GM19025 (cell line): ENCODE results near the gene GGA1.

Source experiments
- ATAC-seq: cut with Tn5 transposase; IDR thresholded peaks from one replicate; pipeline ENCODE4 v1.9.1; 2021; ENCODE audit warnings: mild to moderate bottlenecking, low read depth, moderate library complexity; ENCODE audit not compliant: unreplicated experiment

The GGA1 gene

GRCh38 chr22:37664249-37665101 lies 55.8 kb downstream of the GGA1 start:
- no peak for ATAC-seq

DNA sequence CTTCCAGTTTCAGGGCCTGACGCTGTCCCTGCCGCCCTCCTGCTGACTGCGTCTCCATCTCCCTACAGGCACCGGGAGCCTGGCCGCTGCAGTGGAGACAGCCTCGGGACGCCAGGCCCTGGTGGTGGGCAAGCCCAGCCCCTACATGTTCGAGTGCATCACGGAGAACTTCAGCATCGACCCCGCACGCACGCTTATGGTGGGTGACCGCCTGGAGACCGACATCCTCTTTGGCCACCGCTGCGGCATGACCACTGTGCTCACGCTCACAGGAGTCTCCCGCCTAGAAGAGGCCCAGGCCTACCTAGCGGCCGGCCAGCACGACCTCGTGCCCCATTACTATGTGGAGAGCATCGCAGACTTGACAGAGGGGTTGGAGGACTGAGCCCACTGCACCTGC lies 56.9 kb downstream of the GGA1 start:
- no peak for ATAC-seq

DNA sequence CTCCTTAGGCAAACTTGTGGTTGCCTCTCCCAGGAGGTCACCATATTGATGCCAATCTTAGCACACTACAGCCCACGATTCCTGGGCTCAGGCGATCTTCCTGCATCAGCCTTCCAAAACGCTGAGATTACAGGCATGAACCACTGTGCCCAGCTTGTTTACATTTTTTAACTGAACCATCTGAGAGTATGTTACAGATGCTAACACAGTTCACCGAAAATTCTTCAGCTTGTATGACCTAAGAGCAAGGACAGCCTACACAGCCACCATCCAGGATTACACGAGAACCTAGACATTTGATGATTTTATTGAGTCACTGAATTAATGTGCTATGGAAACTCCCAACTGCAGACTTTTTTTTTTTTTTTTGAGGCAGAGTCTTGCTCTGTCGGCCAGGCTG lies 61.0 kb downstream of the GGA1 start:
- no peak for ATAC-seq

DNA sequence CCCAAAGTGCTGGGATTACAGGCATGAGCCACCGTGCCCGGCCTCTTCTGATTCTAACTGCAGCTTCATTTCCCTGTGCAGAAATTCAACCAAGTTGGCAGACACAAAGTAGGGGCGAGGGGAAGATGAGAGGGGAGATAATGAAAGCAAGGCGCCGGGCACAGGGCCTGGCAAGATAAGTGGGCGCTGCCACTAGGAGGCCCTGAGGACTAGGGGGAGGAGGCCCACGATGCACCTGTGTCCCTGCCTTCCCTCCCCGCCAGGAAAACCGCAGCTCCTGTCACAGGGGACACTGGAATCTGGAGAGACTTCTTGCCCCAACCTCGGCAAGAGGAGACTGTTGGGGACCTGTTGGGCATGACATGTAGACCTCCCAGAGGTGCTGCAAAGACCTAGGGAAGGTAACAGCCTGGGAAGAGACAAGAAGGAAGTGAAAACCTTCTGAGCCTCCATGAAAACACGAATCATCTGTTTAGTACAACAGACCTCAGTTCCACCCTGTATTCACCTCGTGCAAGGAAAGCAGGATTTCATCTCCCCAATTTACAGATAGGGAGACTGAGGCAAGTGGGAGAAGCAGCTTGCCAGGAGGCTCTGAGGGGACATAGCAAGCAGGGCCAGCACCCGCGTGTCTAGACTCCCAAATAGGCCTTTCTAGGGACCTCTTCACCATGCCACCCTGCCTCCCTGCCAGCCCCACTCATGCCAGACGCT lies 63.7 kb downstream of the GGA1 start:
- ATAC-seq: no peak

GRCh38 chr22:37672920-37673455 lies 64.4 kb downstream of the GGA1 start:
- no peak for ATAC-seq

GRCh38 chr22:37674248-37674647 lies 65.6 kb downstream of the GGA1 start:
- ATAC-seq: no peak

GRCh38 chr22:37674951-37675929 lies 66.6 kb downstream of the GGA1 start, which contains the start of gene LGALS1:
Gene LGALS1, plus strand, starts transcription at chr22:37675636. Its CDS starts 67 bp downstream, at chr22:37675703.
- ATAC-seq: peak; percentile 52

DNA sequence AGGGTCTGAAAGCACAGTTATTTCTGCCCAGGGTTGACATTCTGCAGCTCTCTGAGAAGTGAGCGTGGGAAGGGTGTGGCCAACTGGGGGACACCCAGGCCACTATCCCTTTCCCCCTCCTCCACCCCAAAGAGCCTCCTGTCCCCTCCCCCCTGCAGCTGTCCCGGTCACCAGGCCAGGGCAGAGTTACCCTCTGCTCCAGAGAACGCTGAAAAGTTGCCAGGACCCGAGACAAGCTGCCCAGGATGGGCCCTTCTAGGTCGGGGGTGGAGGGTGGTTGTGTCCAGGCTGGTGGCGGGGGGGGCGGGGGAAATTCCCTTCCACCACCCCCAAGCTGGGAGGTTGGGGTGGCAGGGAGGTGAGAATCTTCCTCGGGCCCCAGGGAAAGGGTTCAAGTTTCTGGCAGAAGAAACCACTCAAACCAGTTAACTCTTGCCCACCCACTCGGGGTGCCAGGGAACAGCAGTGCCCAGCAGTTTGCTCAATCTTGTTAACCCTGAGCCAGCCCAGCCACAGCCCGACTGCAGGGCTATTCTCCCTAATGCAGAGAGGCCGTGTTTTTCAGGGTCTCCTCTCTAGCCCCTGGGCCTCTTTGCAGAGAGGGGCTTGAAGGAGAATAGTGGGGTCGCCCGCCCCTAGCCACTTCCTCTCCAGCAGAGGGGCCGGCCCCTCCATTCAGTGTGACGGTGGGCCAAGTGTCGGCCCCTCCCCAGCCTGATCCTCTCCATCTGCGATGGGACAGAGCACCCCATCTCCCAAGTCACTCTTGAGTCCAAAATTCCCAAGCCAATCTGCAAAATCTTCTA lies 67.5 kb downstream of the GGA1 start:
- ATAC-seq: no peak

DNA sequence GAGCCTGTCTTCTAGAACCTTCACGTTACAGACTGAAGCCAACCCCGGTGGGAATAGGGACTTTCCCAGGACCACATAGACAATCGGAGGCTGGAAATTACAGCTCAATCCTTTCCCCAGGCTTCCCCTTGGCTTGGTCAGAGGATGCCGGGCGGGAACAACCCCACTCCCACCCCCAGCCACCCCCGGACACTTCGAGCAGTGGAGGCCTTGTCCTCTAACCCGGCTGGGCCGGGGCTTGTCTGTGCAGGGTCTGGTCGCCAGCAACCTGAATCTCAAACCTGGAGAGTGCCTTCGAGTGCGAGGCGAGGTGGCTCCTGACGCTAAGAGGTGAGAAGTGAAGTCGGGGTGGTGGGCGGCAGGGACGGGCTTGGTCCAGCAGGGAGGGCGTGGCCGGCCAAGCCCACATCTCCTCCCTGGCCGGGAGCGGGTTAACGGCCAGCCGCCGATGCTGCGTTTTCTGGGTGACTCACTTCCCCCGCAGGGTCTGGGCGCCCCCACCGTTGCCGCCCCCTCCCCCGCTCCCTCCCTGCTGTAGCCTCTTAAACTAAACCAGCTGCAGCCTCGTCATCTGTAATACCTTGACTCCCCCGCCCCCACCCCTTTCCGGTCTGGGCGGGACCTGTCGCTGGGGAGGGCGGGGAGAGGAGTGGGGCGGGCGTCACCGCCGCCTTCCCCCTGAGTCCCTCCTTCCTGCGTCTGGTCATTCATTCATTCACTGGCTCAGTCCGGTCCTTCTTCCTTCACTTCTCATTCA lies 68.3 kb downstream of the GGA1 start:
- ATAC-seq: peak; percentile 55

- ATAC-seq: peak; percentile 2
These were observed 68.9 kb downstream of the GGA1 start for GRCh38 chr22:37677493-37677974.

DNA sequence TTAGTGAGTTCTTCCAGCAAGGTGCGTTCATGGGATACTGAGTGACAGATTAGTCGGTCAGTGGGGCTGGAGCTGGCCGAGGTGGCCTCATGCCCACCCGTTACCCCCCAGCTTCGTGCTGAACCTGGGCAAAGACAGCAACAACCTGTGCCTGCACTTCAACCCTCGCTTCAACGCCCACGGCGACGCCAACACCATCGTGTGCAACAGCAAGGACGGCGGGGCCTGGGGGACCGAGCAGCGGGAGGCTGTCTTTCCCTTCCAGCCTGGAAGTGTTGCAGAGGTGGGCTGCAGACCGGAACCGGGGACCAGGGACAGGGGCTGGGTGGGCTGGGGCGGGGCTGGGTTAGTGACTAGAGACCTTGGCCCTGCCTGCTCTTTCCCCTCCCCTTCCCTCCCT lies 69.7 kb downstream of the GGA1 start:
- no peak for ATAC-seq

DNA sequence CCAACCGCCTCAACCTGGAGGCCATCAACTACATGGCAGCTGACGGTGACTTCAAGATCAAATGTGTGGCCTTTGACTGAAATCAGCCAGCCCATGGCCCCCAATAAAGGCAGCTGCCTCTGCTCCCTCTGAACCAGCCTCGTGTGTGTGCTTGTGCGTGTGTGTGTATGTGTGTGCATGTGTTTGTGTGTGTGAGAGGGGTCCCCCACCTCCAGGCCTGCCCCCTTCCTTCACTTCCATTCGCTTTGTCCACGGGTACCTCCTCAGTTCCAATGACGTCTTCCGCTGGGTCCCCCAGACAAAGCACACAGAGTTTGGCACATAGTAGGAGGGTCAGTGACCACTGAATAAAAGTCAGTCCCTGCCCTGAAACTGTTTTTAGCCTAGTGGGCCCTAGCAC lies 71.0 kb downstream of the GGA1 start:
- no peak for ATAC-seq

DNA sequence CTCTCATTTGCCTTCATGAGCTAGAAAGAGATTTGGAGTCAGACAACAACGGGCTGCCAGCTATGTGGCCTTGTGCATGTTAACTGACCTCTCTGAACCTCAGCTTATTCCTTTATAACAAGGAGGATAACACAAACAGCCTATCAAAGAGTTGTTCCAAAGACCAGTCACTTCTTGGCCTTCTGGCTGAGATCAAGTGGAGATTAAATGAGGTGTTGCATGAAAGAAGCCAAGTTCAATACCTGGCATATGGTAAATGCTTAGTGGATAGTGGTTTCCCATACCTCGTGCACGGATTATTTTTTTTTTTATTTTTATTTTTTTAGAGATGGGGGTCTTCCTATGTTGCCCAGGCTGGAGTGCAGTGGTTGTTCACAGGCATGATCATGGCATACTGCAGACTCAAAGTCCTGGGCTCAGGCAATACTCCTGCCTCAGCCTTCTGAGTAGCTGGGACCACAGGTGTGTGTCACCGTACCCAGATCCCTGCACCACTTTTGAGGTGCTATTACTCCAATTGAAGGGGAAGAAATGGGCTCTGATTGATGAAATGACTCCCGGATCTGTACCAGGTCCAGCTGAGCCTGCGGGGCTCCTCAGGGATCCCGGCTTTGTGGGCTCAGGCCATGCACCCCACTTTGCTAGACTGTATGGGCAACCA lies 71.7 kb downstream of the GGA1 start:
- ATAC-seq: no peak

DNA sequence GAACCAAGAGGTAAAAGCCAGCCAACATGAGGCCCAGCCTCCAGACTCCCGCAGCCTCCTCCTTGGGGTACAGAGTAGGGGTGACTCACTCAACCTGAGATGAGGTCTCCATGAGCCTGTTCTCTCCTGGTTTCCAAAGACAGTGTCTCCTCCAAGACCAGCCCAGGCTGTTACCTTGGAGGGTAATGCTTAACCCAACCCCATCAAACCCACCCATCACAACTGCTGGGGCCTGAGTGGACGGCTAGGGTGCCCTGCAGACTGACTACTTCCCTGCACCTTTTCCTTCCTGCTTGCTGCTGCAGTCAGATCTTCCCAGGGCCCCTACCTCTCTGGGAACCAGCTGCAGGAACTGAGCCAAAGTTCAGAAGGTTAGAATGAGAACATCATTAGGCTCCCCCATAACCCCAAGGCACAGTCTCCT lies 72.4 kb downstream of the GGA1 start:
- ATAC-seq: no peak

- no peak for ATAC-seq
These were observed 73.0 kb downstream of the GGA1 start for GRCh38 chr22:37681556-37682049.
